Measurements from ENCODE around the gene CCHCR1.

CCHCR1 gene

DNA sequence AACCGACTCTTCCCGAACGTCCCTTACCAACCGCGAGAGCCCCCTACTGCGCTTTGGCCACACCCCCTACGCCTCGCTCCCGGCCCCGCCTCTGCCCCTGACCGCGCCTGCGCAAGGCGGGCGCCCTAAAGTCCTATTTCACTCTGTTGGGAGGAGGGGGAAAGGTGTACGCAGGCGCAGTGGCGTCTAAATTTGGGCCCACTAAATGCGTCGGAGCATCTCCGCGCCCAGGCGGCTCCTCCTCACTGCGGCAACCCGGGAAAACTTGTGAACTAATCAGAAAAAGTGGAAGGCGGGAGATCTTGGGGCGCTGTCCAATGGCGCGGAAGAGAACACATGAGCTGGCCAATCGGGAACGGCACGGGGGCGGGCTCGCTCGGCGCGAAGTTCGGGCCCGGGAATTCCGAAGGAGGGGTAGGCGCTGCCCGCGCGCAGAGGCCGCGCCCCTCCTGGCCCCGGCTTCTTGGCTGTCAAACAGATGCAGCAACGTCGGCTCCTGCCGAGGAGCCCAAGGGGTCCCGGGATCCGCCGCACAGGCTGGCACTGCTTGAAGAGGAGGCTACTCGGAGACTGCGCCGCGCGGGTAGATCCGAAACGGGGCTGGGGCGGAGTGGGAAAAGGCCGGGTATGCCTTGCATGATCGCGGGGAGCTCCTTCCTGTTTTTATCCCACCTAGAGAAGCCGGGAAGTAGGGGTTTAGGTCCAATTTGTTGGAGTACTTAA, 699 bp upstream of the CCHCR1 start, which contains the start of gene TCF19:
Gene TCF19, plus strand, starts transcription at position 450 of the 723 bp plus-strand sequence. CDS start 881 bp downstream, outside the sequence.
- H2BK5ac ChIP-seq (ENCODE audit: low read depth, low read length, poor library complexity): peak within 1 kb of the TSS; percentile 17

DNA sequence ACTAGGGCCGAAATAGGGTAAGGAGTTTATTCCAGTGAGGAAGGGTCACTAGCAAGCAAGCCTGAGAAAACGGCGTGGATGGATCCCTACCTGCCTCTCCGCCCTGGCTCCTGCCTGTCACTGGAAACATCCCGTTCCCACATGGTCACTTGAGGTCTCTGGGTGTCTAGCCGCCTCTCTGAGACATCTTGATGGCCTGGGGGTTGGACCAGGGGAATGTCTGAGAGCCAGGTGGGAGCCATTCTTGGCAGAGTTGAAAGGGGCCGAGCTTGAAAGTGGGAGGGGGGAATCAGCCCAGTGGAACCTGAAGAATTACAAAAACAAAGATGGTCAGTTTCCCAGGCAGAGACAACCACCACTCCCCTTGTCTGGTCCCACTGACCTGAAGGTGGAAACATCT, 961 bp downstream of the CCHCR1 start:
- H3K4ac ChIP-seq (ENCODE audit: low read depth, low read length): no peak overlapping the region
- peaks cover 10 to 13% of the 10 kb centered on the region in 2 experiments for H3K4me1 ChIP-seq (ENCODE audit: control insufficient read depth in 1 of 2, insufficient read depth in 2 of 2, low read length in 2 of 2)
- H2AK5ac ChIP-seq (ENCODE audit: low read length): no peak overlapping the region
- peaks cover 10 to 11% of the 10 kb centered on the region in 2 experiments for H3K36me3 ChIP-seq (ENCODE audit: control insufficient read depth in 1 of 2, insufficient read depth in 2 of 2, low read length in 2 of 2)
- peaks cover 2% of the 10 kb centered on the region for H3K79me2 ChIP-seq (ENCODE audit: control insufficient read depth, insufficient read depth, low read length, poor library complexity)
- H3K79me1 ChIP-seq (ENCODE audit: low read length): peaks cover 4% of the 10 kb centered on the region
- H4K8ac ChIP-seq (ENCODE audit: low read depth, low read length): no peak overlapping the region
- DNase-seq: no peak
- no peak overlapping the region for H3K27ac ChIP-seq (ENCODE audit: low read depth, low read length)
- H3K4me3 ChIP-seq (ENCODE audit: low read depth, low read length): no peak overlapping the region
- H3K4me2 ChIP-seq (ENCODE audit: low read length): no peak overlapping the region
- no peak overlapping the region for H2BK12ac ChIP-seq (ENCODE audit: low read length)
- no peak overlapping the region for H4K91ac ChIP-seq (ENCODE audit: low read depth, low read length)
- no peak overlapping the region for H3K9ac ChIP-seq (ENCODE audit: low read length)
- no peak overlapping the region for H2AFZ ChIP-seq (ENCODE audit: insufficient read depth, low read length, poor library complexity)
- no CpG with 5 or more reads among the region's 7 CpGs for WGBS (ENCODE audit: extremely low coverage, insufficient coverage, insufficient read length)
- H2BK5ac ChIP-seq (ENCODE audit: low read depth, low read length, poor library complexity): no peak overlapping the region
- H3K18ac ChIP-seq (ENCODE audit: low read length): no peak overlapping the region
- H3K14ac ChIP-seq (ENCODE audit: low read length): no peak overlapping the region
- no peak overlapping the region for H2BK120ac ChIP-seq (ENCODE audit: insufficient read depth, low read length, poor library complexity)
- H4K12ac ChIP-seq (ENCODE audit: low read depth, low read length): no peak overlapping the region
- H3K9me3 ChIP-seq (ENCODE audit: insufficient read depth, low read depth, low read length): no peaks in the 10 kb centered on the region
- H3K23ac ChIP-seq (ENCODE audit: low read length): no peak overlapping the region
- H3K27me3 ChIP-seq (ENCODE audit: insufficient read depth, low read length): no peaks in the 10 kb centered on the region

More for the DNA sequence above, 699 bp upstream of the CCHCR1 start, which contains the start of gene TCF19:
- Histone ChIP-seq H3K36me3 (ENCODE audit: control insufficient read depth in 1 of 2, insufficient read depth in 2 of 2, low read length in 2 of 2) (peaks cover 17 to 19% of the 10 kb centered on the region in 2 experiments), H3K79me1 (ENCODE audit: low read length) (peaks cover 4% of the 10 kb centered on the region), H3K23ac (ENCODE audit: low read length) (no peak within 1 kb of the TSS), H3K14ac (ENCODE audit: low read length) (peak within 1 kb of the TSS; percentile 43), H3K4ac (ENCODE audit: low read depth, low read length) (no peak within 1 kb of the TSS), H3K4me2 (ENCODE audit: low read length) (peak within 1 kb of the TSS; percentile 92), H3K9ac (ENCODE audit: low read length) (peak within 1 kb of the TSS; percentile 95), H3K27me3 (ENCODE audit: insufficient read depth, low read length) (no peaks in the 10 kb centered on the region), H4K8ac (ENCODE audit: low read depth, low read length) (peak within 1 kb of the TSS; percentile 73), H3K9me3 (ENCODE audit: insufficient read depth, low read depth, low read length) (no peaks in the 10 kb centered on the region), H3K4me3 (ENCODE audit: low read depth, low read length) (peak within 1 kb of the TSS; percentile 85), H3K4me1 (ENCODE audit: control insufficient read depth in 1 of 2, insufficient read depth in 2 of 2, low read length in 2 of 2) (peaks cover 10 to 13% of the 10 kb centered on the region in 2 experiments), H4K12ac (ENCODE audit: low read depth, low read length) (peak within 1 kb of the TSS; percentile 45), H3K27ac (ENCODE audit: low read depth, low read length) (no peak within 1 kb of the TSS), H2AK5ac (ENCODE audit: low read length) (no peak within 1 kb of the TSS), H3K18ac (ENCODE audit: low read length) (no peak within 1 kb of the TSS), H3K79me2 (ENCODE audit: control insufficient read depth, insufficient read depth, low read length, poor library complexity) (peaks cover 2% of the 10 kb centered on the region), H2AFZ (ENCODE audit: insufficient read depth, low read length, poor library complexity) (peak within 1 kb of the TSS; percentile 99), H4K91ac (ENCODE audit: low read depth, low read length) (peak within 1 kb of the TSS; percentile 51), H2BK12ac (ENCODE audit: low read length) (no peak within 1 kb of the TSS), H2BK120ac (ENCODE audit: insufficient read depth, low read length, poor library complexity) (no peak within 1 kb of the TSS)
- no CpG with 5 or more reads among the region's 65 CpGs for WGBS (ENCODE audit: extremely low coverage, insufficient coverage, insufficient read length)
- peak; percentile 95 to 99 for DNase-seq

DNA sequence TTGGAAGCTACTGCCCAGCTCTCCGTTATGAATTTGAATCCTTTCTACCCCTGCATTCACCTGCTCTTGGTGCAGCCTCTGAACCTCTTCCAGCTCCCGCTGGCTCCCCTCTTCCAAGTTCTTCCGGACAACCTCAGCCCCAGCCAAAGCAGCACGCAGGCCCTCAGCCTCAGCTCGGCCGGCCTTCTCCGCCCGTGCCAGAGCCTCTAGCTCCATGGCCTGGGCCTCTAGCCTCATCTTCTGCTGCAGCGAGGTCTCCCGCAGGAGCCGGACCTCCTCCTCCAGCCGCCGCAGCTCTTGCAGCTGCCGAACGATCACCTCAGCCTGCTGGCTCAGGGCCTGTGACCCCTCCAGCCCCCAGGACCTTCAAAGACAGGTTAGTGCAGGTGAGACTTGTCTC, 3.2 kb downstream of the CCHCR1 start:
- no peak for DNase-seq
- H3K4me1 ChIP-seq (ENCODE audit: control insufficient read depth in 1 of 2, insufficient read depth in 2 of 2, low read length in 2 of 2): peaks cover 7 to 10% of the 10 kb centered on the region in 2 experiments
- WGBS (ENCODE audit: extremely low coverage, insufficient coverage, insufficient read length): no CpG with 5 or more reads among the region's 15 CpGs
- H3K9me3 ChIP-seq (ENCODE audit: insufficient read depth, low read depth, low read length): no peaks in the 10 kb centered on the region
- H3K4ac ChIP-seq (ENCODE audit: low read depth, low read length): no peak overlapping the region
- no peak overlapping the region for H4K8ac ChIP-seq (ENCODE audit: low read depth, low read length)
- no peak overlapping the region for H2BK5ac ChIP-seq (ENCODE audit: low read depth, low read length, poor library complexity)
- no peak overlapping the region for H3K23ac ChIP-seq (ENCODE audit: low read length)
- peaks cover 20 to 24% of the 10 kb centered on the region in 2 experiments for H3K36me3 ChIP-seq (ENCODE audit: control insufficient read depth in 1 of 2, insufficient read depth in 2 of 2, low read length in 2 of 2)
- H4K91ac ChIP-seq (ENCODE audit: low read depth, low read length): no peak overlapping the region
- H2AFZ ChIP-seq (ENCODE audit: insufficient read depth, low read length, poor library complexity): no peak overlapping the region
- H2AK5ac ChIP-seq (ENCODE audit: low read length): no peak overlapping the region
- no peak overlapping the region for H3K18ac ChIP-seq (ENCODE audit: low read length)
- no peaks in the 10 kb centered on the region for H3K27me3 ChIP-seq (ENCODE audit: insufficient read depth, low read length)
- H3K4me2 ChIP-seq (ENCODE audit: low read length): no peak overlapping the region
- no peak overlapping the region for H4K12ac ChIP-seq (ENCODE audit: low read depth, low read length)
- H3K27ac ChIP-seq (ENCODE audit: low read depth, low read length): no peak overlapping the region
- H2BK12ac ChIP-seq (ENCODE audit: low read length): no peak overlapping the region
- peaks cover 2% of the 10 kb centered on the region for H3K79me2 ChIP-seq (ENCODE audit: control insufficient read depth, insufficient read depth, low read length, poor library complexity)
- no peak overlapping the region for H3K14ac ChIP-seq (ENCODE audit: low read length)
- H3K79me1 ChIP-seq (ENCODE audit: low read length): peaks cover 4% of the 10 kb centered on the region
- no peak overlapping the region for H2BK120ac ChIP-seq (ENCODE audit: insufficient read depth, low read length, poor library complexity)
- H3K9ac ChIP-seq (ENCODE audit: low read length): no peak overlapping the region
- H3K4me3 ChIP-seq (ENCODE audit: low read depth, low read length): no peak overlapping the region

DNA sequence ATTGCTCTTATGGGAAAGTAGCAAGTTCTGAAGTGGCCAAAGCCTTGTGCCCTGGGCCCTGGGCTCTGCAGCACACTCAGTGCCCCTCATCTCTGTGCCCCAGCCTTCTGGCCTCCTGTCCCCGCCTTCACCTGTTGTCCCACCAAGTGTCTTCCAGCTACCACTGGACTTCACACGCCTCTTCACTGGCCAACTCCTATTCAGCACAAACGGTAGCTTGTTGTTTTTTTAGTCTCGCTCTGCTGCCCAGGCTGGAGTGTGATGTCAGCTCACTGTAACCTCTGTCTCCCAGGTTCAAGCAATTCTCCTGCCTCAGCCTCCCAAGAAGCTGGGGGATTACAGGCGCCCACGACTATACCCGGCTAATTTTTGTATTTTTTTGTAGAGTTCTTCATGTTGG, 4.8 kb downstream of the CCHCR1 start:
- Histone ChIP-seq H3K23ac (ENCODE audit: low read length) (no peak overlapping the region), H3K9ac (ENCODE audit: low read length) (no peak overlapping the region), H3K4me3 (ENCODE audit: low read depth, low read length) (no peak overlapping the region), H3K27ac (ENCODE audit: low read depth, low read length) (no peak overlapping the region), H4K91ac (ENCODE audit: low read depth, low read length) (no peak overlapping the region), H4K12ac (ENCODE audit: low read depth, low read length) (no peak overlapping the region), H3K4me2 (ENCODE audit: low read length) (no peak overlapping the region), H2BK12ac (ENCODE audit: low read length) (no peak overlapping the region), H3K36me3 (ENCODE audit: control insufficient read depth in 1 of 2, insufficient read depth in 2 of 2, low read length in 2 of 2) (peaks cover 24 to 32% of the 10 kb centered on the region in 2 experiments), H2BK120ac (ENCODE audit: insufficient read depth, low read length, poor library complexity) (no peak overlapping the region), H3K4ac (ENCODE audit: low read depth, low read length) (no peak overlapping the region), H2BK5ac (ENCODE audit: low read depth, low read length, poor library complexity) (no peak overlapping the region), H3K79me1 (ENCODE audit: low read length) (peaks cover under 1% of the 10 kb centered on the region), H3K4me1 (ENCODE audit: control insufficient read depth in 1 of 2, insufficient read depth in 2 of 2, low read length in 2 of 2) (peaks cover 3 to 4% of the 10 kb centered on the region in 2 experiments), H2AK5ac (ENCODE audit: low read length) (no peak overlapping the region), H3K18ac (ENCODE audit: low read length) (no peak overlapping the region), H3K14ac (ENCODE audit: low read length) (no peak overlapping the region), H3K27me3 (ENCODE audit: insufficient read depth, low read length) (no peaks in the 10 kb centered on the region), H4K8ac (ENCODE audit: low read depth, low read length) (no peak overlapping the region), H3K9me3 (ENCODE audit: insufficient read depth, low read depth, low read length) (peaks cover 4% of the 10 kb centered on the region), H3K79me2 (ENCODE audit: control insufficient read depth, insufficient read depth, low read length, poor library complexity) (peaks cover 1% of the 10 kb centered on the region), H2AFZ (ENCODE audit: insufficient read depth, low read length, poor library complexity) (no peak overlapping the region)
- no CpG with 5 or more reads among the region's 7 CpGs for WGBS (ENCODE audit: extremely low coverage, insufficient coverage, insufficient read length)
- DNase-seq: no peak
